HG03108 (cell line): Measurements from ENCODE around the gene HNRNPA2B1.
"Not testable (repeated sequence)": the region's sequence is repeated elsewhere in the genome, so short reads cannot be mapped to it uniquely, and the experiment has no call there.

Experiments
- ATAC-seq: cut with Tn5 transposase; IDR thresholded peaks from one replicate; pipeline ENCODE4 v1.9.1; 2021; ENCODE audit warnings: moderate library complexity; ENCODE audit not compliant: unreplicated experiment

HNRNPA2B1 gene

DNA sequence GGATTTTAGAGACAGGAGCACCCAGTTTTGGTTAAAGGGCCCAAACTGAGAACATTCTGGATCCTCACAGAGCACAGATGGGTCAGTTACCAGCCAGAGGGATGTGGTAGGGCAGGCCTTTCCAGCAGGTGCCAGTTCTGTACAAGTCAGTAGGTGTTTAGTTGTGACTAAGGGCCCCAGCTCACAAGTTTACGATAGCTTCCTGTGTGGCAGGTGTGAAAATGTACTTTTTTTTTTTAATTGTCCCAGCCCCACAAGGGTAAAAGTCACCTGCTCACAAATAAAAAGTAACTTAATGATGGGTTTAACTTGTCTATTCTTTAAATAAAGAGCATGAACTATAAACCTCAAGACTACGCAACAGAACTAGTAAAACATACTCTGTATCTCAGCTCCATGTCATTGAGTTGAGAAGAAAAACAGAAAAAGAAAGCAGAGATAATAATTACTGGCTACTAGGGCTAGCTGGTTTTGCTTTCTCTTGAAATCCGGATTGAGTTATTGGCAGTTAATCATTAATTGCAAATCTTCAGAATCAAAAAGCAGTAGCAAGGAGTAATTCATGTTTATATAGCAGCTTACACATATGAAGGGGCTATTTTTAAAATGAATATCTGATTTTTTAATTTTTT, 33.1 kb downstream of the HNRNPA2B1 start:
- ATAC-seq = peak; percentile 91

DNA sequence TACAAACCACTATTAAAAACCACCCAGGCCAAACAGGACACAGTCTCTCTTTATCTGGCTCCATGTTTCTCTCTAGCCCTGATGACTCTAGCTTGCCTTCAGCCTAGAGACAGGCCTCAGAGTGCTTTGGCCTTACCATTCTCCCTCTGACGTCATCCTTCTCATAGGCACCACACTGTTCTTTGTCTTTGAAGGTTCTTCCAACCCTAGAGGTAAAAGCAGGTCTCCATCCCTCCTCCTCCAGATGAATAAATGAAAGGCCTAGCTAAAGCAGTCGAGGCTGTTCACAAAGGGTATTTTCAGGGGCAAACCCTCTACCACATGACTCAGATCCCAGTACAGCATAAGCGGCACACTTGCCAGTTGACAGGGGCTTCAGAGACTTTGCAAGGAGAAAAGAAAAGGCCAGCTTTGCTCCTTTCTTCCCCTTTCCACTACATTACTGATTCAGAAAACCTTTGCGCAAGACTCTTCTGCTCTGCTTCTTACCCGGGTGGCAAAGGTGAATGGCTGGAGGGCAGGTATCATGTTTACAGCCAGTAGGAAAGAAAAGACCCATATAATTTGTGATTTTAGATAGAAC, 33.8 kb downstream of the HNRNPA2B1 start:
- peak; percentile 38 for ATAC-seq

DNA sequence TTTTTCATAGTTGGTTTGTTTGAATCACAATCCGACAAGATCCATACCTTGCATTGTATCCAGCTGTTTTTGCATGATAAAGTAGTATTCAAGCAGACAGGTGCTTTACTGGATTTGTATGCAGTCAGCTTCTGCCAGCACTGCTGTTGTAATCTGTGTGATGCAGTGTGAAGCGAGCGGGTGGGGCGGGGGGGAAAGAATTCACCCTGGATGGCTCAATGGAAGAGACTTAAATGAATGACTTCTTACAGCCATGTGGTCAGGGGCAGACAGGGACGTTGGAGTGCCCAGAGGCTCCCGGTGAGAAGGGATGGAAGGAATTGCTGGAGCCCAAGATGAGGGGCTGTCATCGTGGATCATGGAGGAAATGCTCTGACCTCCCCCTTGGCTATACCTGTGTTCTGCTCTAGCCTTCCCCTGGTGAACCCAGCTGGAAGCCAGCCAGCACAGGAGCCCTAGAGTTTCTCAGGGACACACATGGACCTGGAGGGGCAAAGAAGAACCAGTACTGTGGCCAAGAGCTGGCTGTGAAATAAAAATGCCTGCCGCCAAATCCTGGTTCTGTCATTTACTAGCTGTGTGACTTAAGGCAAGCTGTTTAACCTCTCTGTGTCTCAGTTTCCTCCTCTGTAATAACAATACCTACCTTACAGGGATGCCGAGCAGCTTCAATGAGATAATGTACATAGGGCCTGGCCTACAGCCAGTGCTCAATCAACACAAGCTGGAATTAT, 34.4 kb downstream of the HNRNPA2B1 start:
- no peak for ATAC-seq

DNA sequence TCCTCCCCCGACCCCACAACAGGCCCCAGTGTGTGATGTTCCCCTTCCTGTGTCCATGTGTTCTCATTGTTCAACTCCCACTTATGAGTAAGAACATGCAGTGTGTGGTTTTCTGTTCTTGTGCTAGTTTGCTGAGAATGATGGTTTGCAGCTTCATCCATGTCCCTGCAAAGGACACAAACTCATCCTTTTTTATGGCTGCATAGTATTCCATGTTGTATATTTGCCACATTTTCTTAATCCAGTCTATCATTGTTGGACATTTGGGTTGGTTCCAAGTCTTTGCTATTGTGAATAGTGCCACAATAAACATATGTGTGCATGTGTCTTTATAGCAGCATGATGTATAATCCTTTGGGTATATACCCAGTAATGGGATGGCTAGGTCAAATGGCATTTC, 36.7 kb downstream of the HNRNPA2B1 start:
- not testable (repeated sequence) for ATAC-seq

DNA sequence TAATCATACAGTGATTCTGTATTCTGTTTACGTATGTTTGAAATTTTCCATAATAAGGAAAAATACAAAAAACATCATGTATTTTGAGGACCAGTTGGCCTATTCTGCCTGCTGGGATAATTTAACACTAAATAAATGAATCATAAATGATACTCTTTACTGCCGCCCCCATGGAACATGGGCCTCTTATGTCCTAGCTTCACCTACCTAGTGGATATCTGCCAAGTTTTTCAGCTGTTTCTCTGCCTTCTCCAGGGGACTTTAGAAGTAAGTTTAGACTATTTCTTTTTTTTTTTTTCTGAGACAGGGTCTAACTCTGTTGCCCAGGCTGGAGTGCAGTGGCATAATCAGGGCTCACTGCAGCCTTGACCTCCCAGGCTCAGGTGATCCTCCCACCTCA, 38.1 kb downstream of the HNRNPA2B1 start:
- ATAC-seq = no peak

DNA sequence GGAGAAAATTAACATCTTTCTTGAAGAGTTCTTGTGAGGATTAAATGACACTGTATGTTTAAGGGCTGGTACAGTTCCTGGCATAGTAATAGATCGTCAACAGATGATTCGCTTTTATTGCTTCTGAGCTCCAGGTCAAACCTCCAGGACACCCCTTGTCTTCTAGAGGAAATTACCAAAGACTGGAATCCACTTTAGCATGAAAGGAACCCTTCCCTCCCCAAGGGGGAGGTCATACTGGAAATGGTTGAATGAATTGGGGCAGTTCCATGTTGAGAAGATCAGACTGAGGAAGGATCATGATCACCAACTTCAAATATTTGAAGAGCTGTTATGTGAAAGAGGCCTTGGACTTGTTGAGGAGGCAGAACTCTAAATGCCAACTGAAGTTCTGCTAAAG, 39.6 kb downstream of the HNRNPA2B1 start:
- ATAC-seq = no peak

DNA sequence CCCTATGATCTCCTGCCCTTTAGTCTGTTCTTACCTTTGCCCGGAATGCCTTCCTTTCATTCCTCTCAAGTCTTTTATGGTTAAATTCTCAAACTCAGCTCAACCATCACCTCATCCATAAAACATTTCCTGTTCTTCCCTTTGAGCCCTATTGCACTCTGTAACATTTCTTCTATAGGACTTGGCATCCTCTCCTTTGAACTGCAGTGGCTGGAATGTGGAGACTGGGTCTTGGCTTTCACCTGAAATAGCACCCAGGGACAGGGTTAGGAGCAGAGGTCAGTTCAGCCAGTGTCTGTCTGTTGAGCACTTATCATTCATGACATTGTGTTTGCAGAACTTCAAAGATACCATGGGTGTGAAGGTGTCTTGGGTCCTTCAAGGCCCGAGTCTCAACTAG, 41.3 kb downstream of the HNRNPA2B1 start:
- ATAC-seq = no peak

DNA sequence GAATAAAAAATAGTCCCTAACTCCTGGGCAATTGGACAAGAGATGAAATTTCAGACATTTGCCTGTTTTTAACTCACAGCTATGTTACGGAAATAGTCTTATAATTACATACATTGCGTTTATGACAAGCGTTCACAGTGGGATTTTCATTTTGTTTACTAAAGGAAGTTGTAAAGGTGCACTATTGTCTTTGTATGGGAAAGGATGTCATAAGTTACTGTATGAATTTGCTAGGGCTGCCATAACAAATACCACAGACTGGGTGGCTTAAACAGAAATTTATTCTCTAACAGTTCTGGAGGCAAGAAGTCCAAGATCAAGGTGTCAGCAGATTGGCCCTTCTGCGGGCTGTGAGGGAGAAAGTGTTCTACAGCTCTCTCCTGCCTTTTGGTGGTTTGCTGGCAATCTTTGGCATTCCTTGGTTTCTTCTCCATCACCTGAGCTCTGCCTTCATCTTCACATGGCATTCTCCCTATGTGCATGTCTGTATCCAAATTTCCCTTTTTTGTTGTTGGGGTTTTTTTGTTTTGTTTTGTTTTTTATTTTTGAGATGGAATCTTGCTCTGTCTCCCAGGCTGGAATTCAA, 42.9 kb downstream of the HNRNPA2B1 start:
- ATAC-seq = no peak

DNA sequence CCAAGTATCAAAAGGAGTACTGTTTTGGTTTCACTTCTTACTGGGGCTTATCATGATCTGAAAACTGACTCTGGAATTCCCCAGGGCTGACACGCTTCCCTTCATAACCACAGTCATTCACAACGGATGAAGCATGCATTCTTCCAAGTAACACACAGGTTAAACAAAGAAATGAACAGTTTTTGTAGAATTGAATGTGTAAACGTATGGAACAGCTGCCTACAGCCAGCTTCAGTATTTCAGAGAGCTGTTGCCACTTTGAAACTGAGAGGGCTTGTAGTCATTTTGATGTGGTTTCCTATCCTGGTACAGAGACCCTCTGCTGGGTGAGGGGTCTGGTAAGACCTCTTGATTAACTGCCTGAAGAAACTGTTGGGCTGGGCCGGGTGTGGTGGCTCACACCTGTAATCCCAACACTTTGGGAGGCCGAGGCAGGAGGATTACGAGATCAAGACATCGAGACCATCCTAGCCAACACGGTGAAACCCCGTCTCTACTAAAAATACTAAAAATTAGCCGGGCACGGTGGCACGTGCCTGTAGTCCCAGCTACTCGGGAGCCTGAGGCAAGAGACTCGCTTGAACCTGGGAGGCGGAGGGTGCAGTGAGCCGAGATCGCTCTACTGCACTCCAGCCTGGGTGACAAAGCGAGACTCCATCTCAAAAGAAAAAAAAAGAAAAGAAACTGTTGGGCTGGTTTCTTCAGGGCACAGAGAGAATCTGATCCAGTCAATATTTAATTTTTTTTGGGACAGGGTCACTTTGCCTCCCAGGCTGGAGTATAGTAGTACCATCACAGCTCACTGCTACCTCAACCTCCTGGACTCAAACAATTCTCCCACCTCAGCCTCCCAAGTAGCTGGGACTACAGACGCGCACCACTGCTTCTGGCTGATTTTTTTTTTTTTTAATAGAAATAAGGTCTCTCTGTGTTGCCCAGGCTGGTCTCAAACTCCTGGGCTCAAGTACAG, 43.8 kb downstream of the HNRNPA2B1 start:
- ATAC-seq = peak; percentile 26

DNA sequence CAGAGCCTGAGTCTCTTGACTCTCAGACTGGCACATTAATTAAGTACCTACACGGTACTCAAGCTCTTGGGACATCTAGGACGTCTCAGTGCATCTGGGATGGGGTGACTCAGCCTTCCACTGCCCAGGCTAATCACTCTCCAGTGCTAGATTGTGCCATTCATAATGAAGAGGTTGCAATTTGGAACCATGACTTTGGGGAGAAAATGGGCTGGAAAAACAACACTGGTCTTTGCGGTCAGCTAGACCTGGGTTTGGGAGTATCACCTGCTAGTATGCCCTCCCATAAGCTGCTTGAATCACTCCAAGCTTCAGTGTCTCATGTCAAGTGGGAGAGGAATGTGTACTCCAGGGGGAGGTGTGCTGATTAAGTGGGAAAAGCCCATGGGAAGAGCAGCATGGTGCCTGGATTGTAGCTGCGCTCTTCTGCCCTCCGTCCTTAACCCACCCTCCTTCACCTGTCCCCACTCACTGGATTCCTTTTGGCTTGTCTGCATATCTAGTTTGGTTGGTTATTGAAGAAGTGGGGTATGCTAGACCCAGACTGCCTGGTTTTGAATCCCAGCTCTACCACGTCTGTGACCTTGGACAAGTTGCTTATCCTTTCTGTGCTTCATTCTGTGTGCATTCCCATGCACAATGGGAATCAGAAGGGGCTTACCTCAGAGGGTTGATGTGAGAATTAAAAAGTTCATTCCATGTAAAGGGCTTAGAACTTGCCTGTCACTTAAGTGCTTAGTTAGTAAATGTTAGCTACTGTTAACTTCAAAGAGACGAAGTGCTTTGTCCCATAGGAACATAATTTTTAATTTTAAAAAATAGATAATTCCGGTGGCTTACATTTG, 44.8 kb downstream of the HNRNPA2B1 start:
- no peak for ATAC-seq

DNA sequence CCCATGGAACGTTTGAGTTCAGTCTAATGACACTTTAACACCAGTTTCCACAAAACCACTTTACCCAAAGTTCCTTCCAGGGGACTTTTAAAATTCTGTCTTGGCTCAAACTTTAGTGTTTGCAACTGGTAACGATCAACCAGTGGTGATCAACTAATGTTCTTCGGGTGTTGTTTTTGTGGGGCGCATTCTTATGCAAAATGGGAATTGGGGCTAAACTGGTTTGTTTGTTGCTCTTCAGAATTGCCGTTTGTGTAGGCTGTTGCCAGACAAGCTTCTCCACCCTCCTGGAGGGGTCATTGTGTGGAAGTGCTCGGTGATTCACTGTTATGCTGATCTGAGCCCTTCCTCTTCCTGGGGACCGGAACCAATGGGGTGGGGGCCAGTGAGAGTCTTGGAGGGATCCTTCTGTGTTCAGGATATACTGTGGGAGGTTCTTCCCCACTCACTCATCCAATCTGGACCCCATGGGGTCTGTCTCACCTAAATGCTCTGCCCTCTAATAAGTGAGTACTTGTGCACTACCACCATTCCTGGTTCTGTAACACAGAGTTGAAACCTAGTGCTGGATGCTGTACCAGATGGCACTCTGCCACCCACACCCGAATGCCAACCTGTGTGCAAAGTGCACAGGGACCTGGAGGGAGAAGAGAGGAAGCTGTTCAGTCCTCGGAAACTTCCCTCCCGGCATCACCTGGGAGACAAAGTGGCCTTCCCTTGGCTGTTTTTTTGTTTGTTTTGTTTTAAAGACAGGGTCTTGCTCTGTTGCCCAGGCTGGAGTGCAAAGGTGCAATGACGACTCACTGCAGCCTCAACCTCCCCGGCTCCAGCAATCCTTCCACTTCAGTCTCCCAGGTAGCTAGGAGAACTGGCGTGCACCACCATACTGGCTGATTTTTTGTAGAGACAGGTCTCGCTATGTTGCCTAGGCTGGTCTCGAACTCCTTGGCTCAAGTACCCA, 46.4 kb downstream of the HNRNPA2B1 start:
- no peak for ATAC-seq

DNA sequence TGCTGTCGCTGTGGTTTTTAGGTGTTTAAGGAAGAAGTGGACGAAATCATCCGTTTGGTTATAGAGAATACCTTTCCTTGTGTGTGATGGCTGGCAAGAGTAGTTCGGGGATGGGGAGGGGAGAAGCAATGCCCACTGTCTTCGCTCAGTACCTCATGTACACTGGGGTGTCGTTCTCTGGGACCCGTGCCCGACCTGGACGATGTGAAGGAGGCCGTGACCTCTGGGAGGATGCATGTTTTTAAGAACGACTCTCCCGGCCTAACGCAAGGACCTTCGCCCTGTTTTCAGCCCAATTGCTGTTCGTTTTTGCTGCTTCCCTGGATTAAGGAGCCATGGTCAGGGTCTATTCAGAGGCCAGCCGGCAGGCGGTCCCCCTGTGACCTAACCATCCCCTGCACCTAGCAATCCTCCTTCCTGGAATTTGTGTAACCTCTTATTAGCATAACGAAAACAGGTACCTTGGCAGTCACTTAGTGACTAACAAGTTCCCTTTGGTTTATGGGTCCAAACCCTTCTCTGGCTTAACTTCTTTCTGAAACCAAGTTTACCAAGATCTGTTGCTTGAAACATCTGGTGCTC, 47.2 kb downstream of the HNRNPA2B1 start:
- ATAC-seq = no peak

DNA sequence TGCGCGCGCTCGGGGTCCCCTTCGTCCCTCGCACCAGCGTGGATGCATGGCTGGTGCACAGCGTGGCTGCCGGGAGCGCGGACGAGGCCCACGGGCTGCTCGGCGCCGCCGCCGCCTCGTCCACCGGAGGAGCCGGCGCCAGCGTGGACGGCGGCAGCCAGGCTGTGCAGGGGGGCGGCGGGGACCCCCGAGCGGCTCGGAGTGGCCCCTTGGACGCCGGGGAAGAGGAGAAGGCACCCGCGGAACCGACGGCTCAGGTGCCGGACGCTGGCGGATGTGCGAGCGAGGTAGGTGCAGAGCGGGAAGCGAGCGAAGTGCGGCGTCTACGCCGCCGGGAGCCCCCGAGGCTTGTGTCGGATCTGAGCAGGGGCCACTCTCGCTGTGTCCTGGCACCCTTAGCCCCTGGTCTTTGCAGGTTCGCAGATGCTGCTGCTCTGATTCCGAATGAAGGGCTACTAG, 47.7 kb downstream of the HNRNPA2B1 start:
- ATAC-seq = not testable (repeated sequence)

DNA sequence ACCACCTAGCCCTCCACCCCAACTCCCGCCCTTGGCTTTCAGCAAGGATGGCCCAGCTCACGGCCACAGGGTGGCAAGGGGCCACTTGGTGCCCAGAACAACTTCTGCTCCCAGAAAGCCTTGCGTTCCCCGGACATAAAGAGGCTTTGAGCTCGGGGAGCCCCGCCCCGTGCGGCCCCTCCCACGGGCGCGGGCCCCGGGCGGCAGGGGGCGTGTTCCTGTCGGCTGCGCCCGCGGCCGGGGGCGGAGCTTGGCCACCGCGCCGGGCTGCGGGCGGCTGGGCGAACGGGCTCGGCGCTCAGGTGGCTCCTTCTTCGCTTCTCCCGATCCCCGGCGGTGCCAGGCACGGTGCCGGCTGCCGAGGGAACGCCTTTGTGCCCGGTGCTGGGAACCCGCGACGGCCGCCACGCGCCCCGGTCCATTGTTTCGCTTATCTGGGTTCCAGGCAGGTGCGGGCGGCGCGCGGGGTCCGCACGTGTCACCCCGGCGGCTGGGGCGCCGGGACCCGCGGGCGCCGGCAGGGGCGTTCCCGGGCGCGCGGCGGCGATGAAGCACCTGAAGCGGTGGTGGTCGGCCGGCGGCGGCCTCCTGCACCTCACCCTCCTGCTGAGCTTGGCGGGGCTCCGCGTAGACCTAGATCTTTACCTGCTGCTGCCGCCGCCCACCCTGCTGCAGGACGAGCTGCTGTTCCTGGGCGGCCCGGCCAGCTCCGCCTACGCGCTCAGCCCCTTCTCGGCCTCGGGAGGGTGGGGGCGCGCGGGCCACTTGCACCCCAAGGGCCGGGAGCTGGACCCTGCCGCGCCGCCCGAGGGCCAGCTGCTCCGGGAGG, 48.4 kb downstream of the HNRNPA2B1 start, which contains the start of gene NFE2L3:
NFE2L3 (plus strand) TSS at position 246 of the 829 bp plus-strand sequence; CDS start at position 547, 301 bp downstream.
- peak; percentile 71 for ATAC-seq

DNA sequence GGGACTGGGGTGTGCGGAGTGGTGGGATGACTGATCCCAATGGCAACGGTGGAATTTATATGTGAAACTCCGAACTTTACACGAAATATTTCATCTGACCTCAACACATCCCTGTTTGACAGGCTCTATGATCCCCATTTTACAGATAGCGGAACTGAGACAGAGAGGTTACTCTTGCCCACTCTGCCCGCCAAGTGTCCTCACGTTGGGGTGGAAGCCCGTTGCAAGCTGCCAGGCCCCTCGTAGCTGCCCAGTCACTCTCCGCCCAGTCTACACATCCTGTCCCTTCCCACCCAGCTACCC, 48.9 kb downstream of the HNRNPA2B1 start:
- no peak for ATAC-seq

DNA sequence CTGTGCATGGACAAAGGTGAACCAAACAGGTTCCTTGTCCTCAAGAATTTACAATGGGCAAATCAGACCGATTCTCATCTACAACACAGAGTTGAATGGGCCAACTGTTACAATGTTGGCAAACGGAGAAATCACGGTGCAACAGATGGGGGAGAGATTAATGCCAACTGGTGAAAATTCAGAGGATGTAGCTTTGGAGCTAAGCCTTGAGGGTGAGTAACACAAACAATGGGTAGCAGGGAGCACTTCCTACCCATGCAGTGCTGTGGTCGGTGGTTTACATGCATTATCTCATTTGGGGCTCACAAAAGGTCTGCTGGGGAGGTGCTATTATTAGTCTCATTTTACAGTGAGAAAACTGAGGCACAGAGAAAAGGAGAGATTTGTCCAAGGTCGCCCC, 49.5 kb downstream of the HNRNPA2B1 start:
- no peak for ATAC-seq

DNA sequence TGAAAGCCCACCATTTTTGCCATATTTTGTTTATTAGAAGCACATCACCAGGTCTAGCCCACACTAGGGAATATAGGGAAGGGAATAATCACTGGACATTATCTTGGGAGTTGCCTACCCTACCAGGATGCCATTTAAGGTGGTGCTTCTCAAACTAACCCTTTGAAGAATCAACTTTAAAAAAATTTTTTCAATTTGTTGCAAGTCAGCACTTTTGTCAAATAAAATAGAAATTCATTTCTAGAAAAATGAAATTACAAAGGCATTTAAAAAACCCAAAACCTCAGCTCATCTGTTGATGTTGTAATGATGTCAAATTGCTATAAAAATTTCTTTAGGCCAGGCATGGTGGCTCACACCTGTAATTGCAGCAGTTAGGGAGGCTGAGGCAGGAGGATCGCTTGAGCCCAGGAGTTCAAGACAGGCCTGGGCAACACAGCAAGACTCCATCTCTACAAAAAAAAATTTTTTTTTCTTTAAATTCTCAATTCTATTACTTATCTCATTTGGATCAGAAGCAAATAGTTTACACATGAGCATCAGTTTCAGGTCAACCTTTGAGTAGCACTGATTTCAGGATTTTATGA, 51.1 kb downstream of the HNRNPA2B1 start:
- ATAC-seq = no peak
